GM23338 (cell line): ENCODE data around the gene VAMP8.

Source experiments
- CREB1 ChIP-seq: fragments of 250-450 bp; sonication (Bioruptor Pico); IDR thresholded peaks from 2 replicates; pipeline ENCODE4 v1.5.0; 2020; ENCODE audit warnings: low read depth, mild to moderate bottlenecking, moderate library complexity
- CTCF ChIP-seq, 2 experiments: fragments of 200-600 bp in 1 of 2; sonication (generic) in 1 of 2; conservative IDR thresholded peaks; 2 replicates each; pipeline versions ENCODE4 v1.5.1 to v1.6.1; 2016 to 2017; ENCODE audit warnings: antibody characterized with exemption in 2 of 2, low read depth in 2 of 2, mild to moderate bottlenecking in 2 of 2, moderate library complexity in 1 of 2
- EZH2phosphoT487 ChIP-seq: fragments of 200-600 bp; sonication (generic); IDR thresholded peaks from one replicate; pipeline ENCODE4 v1.8.1; 2018; ENCODE audit warnings: antibody characterized with exemption; ENCODE audit not compliant: unreplicated experiment
- NANOG ChIP-seq: IDR thresholded peaks from 2 replicates; pipeline ENCODE4 v1.6.1; 2016; ENCODE audit warnings: antibody characterized with exemption, borderline replicate concordance
- POLR2AphosphoS5 ChIP-seq: IDR thresholded peaks from 2 replicates; pipeline ENCODE4 v1.6.1; 2016; ENCODE audit warnings: antibody characterized with exemption, low read depth
- ZNF331 ChIP-seq: fragments of 250-450 bp; sonication (Bioruptor Pico); IDR thresholded peaks from 2 replicates; pipeline ENCODE4 v1.5.0; 2020; ENCODE audit warnings: low read depth, mild to moderate bottlenecking, moderate library complexity
- TF ChIP-seq, protein P1 (sequence below): IDR thresholded peaks from 2 replicates; pipeline ENCODE4 v1.6.1; 2016; ENCODE audit warnings: antibody characterized with exemption
- TF ChIP-seq, protein P2 (sequence below): IDR thresholded peaks from one replicate; pipeline ENCODE4 v1.6.1; 2018; ENCODE audit warnings: antibody characterized with exemption; ENCODE audit not compliant: unreplicated experiment

DNA sequence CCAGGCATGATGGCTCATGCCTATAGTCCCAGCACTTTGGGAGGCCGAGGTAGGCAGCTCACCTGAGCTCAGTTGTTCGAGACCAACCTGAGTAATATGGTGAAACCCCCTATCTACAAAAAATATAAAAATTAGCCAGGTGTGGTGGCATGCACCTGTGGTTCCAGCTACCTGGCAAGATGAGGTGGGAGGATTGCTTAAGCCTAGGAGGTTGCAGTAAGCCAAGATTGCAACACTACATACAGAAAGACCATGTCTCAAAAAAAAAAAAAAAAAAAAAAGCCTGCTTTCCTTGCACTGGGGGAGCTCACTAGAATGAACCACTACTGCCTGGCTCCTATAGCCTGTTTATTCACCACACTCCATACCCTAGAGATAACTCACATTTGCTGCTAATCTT, 45.8 kb upstream of the VAMP8 start:
- TF ChIP-seq, protein P1, sequence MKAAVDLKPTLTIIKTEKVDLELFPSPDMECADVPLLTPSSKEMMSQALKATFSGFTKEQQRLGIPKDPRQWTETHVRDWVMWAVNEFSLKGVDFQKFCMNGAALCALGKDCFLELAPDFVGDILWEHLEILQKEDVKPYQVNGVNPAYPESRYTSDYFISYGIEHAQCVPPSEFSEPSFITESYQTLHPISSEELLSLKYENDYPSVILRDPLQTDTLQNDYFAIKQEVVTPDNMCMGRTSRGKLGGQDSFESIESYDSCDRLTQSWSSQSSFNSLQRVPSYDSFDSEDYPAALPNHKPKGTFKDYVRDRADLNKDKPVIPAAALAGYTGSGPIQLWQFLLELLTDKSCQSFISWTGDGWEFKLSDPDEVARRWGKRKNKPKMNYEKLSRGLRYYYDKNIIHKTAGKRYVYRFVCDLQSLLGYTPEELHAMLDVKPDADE: no peak
- no peak for TF ChIP-seq CTCF (conservative IDR thresholded peaks at IDR 0.05; ENCODE audit: low read depth in 2 of 2)
- no peak for TF ChIP-seq POLR2AphosphoS5
- no peak for TF ChIP-seq ZNF331 (CRISPR knock-in tag)
- no peak for TF ChIP-seq CREB1 (CRISPR knock-in tag)
- TF ChIP-seq, protein P2, sequence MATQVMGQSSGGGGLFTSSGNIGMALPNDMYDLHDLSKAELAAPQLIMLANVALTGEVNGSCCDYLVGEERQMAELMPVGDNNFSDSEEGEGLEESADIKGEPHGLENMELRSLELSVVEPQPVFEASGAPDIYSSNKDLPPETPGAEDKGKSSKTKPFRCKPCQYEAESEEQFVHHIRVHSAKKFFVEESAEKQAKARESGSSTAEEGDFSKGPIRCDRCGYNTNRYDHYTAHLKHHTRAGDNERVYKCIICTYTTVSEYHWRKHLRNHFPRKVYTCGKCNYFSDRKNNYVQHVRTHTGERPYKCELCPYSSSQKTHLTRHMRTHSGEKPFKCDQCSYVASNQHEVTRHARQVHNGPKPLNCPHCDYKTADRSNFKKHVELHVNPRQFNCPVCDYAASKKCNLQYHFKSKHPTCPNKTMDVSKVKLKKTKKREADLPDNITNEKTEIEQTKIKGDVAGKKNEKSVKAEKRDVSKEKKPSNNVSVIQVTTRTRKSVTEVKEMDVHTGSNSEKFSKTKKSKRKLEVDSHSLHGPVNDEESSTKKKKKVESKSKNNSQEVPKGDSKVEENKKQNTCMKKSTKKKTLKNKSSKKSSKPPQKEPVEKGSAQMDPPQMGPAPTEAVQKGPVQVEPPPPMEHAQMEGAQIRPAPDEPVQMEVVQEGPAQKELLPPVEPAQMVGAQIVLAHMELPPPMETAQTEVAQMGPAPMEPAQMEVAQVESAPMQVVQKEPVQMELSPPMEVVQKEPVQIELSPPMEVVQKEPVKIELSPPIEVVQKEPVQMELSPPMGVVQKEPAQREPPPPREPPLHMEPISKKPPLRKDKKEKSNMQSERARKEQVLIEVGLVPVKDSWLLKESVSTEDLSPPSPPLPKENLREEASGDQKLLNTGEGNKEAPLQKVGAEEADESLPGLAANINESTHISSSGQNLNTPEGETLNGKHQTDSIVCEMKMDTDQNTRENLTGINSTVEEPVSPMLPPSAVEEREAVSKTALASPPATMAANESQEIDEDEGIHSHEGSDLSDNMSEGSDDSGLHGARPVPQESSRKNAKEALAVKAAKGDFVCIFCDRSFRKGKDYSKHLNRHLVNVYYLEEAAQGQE: no peak
- TF ChIP-seq NANOG: no peak
- TF ChIP-seq EZH2phosphoT487: no peak
